Nephron (organoid): ENCODE results near the gene CALN1.

Experiments
- H3K27ac Mint-ChIP-seq, 3 experiments: 2 replicates each; pipeline ENCODE4 v1.8.0; 2020; ENCODE audit warnings: mixed read lengths in 3 of 3, mild to moderate bottlenecking in 2 of 3, moderate library complexity in 1 of 3
- H3K27me3 Mint-ChIP-seq: 2 replicates; pipeline ENCODE4 v1.8.0; 2021; ENCODE audit warnings: low read depth, mild to moderate bottlenecking, moderate library complexity, mixed read lengths
- H3K36me3 Mint-ChIP-seq: 2 replicates; pipeline ENCODE4 v1.8.0; 2020; ENCODE audit warnings: low read depth, mixed read lengths
- H3K4me1 Mint-ChIP-seq: 2 replicates; pipeline ENCODE4 v1.8.0; 2020; ENCODE audit warnings: mixed read lengths
- H3K4me3 Mint-ChIP-seq, 3 experiments: 2 replicates each; pipeline ENCODE4 v1.8.0; 2020; ENCODE audit warnings: mild to moderate bottlenecking in 3 of 3, mixed read lengths in 3 of 3, moderate library complexity in 2 of 3
- H3K9me3 Mint-ChIP-seq: 2 replicates; pipeline ENCODE4 v1.8.0; 2020; ENCODE audit warnings: mixed read lengths
- CTCF ChIP-seq, 3 experiments: fragments of 200-600 bp; sonication (generic); IDR thresholded peaks; one replicate each; pipeline ENCODE4 v1.5.0; 2021; ENCODE audit warnings: antibody characterized with exemption in 3 of 3; ENCODE audit not compliant: unreplicated experiment in 3 of 3

Gene CALN1

GRCh38 chr7:71785216-71785615, 626.9 kb downstream of the CALN1 start:
- peaks cover 10% of the 10 kb centered on the region for H3K27me3 Mint-ChIP-seq
- peaks cover 9% of the 10 kb centered on the region for H3K36me3 Mint-ChIP-seq
- TF ChIP-seq CTCF (IDR thresholded peaks at IDR 0.05; ENCODE audit: unreplicated experiment in 3 of 3): no peak
- no peak overlapping the region for H3K4me3 Mint-ChIP-seq
- H3K4me1 Mint-ChIP-seq: peaks cover 13% of the 10 kb centered on the region
- no peak overlapping the region for H3K27ac Mint-ChIP-seq
- H3K9me3 Mint-ChIP-seq: peaks cover 29% of the 10 kb centered on the region

GRCh38 chr7:71784781-71785180, 627.4 kb downstream of the CALN1 start:
- H3K9me3 Mint-ChIP-seq: peaks cover 25% of the 10 kb centered on the region
- no peak overlapping the region for H3K27ac Mint-ChIP-seq
- H3K36me3 Mint-ChIP-seq: peaks cover 9% of the 10 kb centered on the region
- no peak for TF ChIP-seq CTCF (IDR thresholded peaks at IDR 0.05; ENCODE audit: unreplicated experiment in 3 of 3)
- H3K27me3 Mint-ChIP-seq: peaks cover 7% of the 10 kb centered on the region
- no peak overlapping the region for H3K4me3 Mint-ChIP-seq
- peaks cover 13% of the 10 kb centered on the region for H3K4me1 Mint-ChIP-seq

GRCh38 chr7:71784180-71784579, 628.0 kb downstream of the CALN1 start:
- TF ChIP-seq CTCF (IDR thresholded peaks at IDR 0.05; ENCODE audit: unreplicated experiment in 3 of 3): no peak
- Mint-ChIP-seq H3K9me3 (peaks cover 22% of the 10 kb centered on the region), H3K36me3 (peaks cover 9% of the 10 kb centered on the region), H3K27ac (no peak overlapping the region), H3K27me3 (peaks cover 7% of the 10 kb centered on the region), H3K4me1 (peaks cover 13% of the 10 kb centered on the region), H3K4me3 (no peak overlapping the region)

GRCh38 chr7:71783779-71784178, 628.4 kb downstream of the CALN1 start:
- no peak overlapping the region for H3K4me3 Mint-ChIP-seq
- TF ChIP-seq CTCF (IDR thresholded peaks at IDR 0.05; ENCODE audit: unreplicated experiment in 3 of 3): no peak
- no peak overlapping the region for H3K27ac Mint-ChIP-seq
- peaks cover 9% of the 10 kb centered on the region for H3K36me3 Mint-ChIP-seq
- H3K27me3 Mint-ChIP-seq: peaks cover 7% of the 10 kb centered on the region
- H3K4me1 Mint-ChIP-seq: peaks cover 13% of the 10 kb centered on the region
- peaks cover 22% of the 10 kb centered on the region for H3K9me3 Mint-ChIP-seq

GRCh38 chr7:71782051-71782450, 630.1 kb downstream of the CALN1 start:
- Mint-ChIP-seq H3K4me3 (no peak overlapping the region), H3K9me3 (peaks cover 14% of the 10 kb centered on the region), H3K27me3 (peaks cover 7% of the 10 kb centered on the region), H3K4me1 (peaks cover 13% of the 10 kb centered on the region), H3K36me3 (peaks cover 3% of the 10 kb centered on the region), H3K27ac (no peak overlapping the region)
- TF ChIP-seq CTCF (IDR thresholded peaks at IDR 0.05; ENCODE audit: unreplicated experiment in 3 of 3): no peak

DNA sequence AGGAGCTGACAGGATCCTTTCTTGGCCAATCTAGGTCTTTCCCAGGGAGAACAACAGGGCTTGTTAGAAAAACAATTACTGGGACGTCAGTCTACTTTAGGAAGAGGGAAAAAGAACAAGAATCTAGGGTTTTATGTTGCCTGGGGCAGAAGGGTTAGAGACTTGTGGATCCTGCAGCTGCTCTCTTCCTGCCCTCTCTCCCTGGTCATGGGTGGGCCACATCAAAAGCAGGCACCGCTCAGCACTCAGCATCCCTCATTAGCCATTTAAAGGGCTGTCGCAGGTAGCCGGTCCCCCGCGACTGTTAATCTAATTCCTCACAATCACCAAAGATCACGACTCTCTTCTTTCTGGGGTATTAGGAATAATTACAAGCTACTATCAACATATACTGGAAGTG, 631.9 kb downstream of the CALN1 start:
- no peak for TF ChIP-seq CTCF (IDR thresholded peaks at IDR 0.05; ENCODE audit: unreplicated experiment in 3 of 3)
- H3K9me3 Mint-ChIP-seq: peaks cover 2% of the 10 kb centered on the region
- no peak overlapping the region for H3K4me3 Mint-ChIP-seq
- peaks cover 13% of the 10 kb centered on the region for H3K4me1 Mint-ChIP-seq
- no peak overlapping the region for H3K27ac Mint-ChIP-seq
- no peaks in the 10 kb centered on the region for H3K36me3 Mint-ChIP-seq
- no peaks in the 10 kb centered on the region for H3K27me3 Mint-ChIP-seq
